GM21367 (cell line): Measurements from ENCODE around the gene YPEL4.

Experiments used
- ATAC-seq: cut with Tn5 transposase; IDR thresholded peaks from one replicate; pipeline ENCODE4 v1.9.1; 2021; ENCODE audit not compliant: unreplicated experiment

YPEL4 gene

DNA sequence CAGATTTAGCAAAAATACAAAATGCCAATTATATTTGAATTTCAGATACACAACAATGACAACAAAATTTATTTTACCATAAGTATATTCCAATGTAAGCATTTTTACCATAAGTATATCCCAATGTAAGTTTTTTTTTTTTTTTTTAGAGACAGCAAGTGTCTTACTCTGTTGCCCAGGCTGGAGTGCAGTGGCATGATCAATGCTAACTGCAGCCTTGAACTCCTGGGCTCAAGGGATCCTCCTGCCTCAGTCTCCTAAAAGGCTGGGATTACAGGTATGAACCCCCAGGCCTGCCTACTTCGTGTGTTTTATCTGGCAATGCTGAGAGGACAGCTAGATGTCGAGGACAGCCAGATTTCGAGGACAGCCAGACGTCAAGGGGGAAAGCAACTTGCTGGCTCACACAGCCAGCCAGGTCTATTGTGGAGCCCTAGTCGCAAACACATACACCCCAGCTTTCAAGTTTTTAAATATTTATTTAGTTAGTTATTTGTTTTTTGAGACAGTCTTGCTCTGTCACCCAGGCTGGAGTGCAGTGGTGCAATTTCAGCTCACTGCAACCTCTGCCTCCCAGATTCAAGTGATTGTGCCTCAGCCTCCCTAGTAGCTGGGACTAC lies 53.3 kb downstream of the YPEL4 start:
- no peak for ATAC-seq
